GM13977 (cell line): ENCODE results near the gene MORF4L1.
"Not testable (repeated sequence)": the region's sequence is repeated elsewhere in the genome, so short reads cannot be mapped to it uniquely, and the experiment has no call there.

Experiments
- DNase-seq: peaks from one replicate; pipeline ENCODE4 v3.0.0; 2012; ENCODE audit warnings: low spot score
- in situ Hi-C: fragments of 300-500 bp; cut with MboI; formaldehyde crosslinking; loops from one replicate; pipeline ENCODE4 v1.12.0; 2022; ENCODE audit warnings: low sequenced_read_pairs, low pct_unique_long_range_greater_than_20kb, mixed read lengths, inconsistent platforms; ENCODE audit not compliant: unreplicated experiment
- TF ChIP-seq, protein P1 (sequence below): IDR thresholded peaks from 2 replicates; pipeline ENCODE4 v1.5.1; 2012; ENCODE audit warnings: mild to moderate bottlenecking, control low read depth; ENCODE audit not compliant: insufficient read depth; ENCODE audit errors: extremely low read depth, missing control alignments

Gene MORF4L1

DNA sequence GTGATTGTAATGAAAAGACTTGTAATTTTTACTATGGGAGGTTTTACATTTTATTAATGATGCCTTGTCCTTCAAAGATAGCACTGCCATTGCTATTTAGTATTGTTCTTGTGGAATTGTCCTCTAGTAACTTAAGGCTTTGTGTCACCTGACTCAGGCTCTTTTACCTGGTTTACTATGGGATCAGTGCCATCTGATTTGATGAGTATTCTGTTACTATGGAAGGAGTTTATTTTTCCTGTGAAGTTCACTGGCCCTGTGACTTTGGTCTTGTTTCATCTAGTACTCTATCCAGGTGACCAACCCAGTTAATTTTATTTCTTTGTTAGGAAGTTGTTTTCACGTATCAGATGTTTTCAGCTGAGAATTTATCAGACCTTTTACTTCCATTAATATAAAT lies 9.0 kb downstream of the MORF4L1 start:
- in situ Hi-C loops: no loop called here

DNA sequence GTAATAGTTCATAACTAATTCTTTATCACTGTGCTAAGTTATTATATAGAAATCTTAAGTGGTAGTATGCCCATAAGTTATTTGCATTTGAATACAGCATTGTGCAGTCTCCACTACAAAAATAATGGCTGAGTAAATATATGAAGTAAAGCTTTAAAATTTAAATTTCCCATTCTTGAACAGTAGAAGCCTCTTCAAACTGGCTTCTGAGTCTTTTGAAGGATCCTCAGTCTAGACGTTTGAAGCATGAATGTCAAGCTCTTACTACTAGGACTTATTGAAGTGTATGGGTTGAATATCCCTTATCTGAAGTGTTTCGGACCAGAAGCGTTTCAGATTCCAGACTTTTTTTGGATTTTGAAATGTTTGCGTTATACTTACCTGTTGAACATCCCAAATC lies 16.3 kb downstream of the MORF4L1 start:
- in situ Hi-C loops: no loop called here
- TF ChIP-seq, protein P1, sequence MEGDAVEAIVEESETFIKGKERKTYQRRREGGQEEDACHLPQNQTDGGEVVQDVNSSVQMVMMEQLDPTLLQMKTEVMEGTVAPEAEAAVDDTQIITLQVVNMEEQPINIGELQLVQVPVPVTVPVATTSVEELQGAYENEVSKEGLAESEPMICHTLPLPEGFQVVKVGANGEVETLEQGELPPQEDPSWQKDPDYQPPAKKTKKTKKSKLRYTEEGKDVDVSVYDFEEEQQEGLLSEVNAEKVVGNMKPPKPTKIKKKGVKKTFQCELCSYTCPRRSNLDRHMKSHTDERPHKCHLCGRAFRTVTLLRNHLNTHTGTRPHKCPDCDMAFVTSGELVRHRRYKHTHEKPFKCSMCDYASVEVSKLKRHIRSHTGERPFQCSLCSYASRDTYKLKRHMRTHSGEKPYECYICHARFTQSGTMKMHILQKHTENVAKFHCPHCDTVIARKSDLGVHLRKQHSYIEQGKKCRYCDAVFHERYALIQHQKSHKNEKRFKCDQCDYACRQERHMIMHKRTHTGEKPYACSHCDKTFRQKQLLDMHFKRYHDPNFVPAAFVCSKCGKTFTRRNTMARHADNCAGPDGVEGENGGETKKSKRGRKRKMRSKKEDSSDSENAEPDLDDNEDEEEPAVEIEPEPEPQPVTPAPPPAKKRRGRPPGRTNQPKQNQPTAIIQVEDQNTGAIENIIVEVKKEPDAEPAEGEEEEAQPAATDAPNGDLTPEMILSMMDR: no peak
- no peak for DNase-seq

More for the DNA sequence above, 9.0 kb downstream of the MORF4L1 start:
- TF ChIP-seq, protein P1: no peak
- DNase-seq: no peak

DNA sequence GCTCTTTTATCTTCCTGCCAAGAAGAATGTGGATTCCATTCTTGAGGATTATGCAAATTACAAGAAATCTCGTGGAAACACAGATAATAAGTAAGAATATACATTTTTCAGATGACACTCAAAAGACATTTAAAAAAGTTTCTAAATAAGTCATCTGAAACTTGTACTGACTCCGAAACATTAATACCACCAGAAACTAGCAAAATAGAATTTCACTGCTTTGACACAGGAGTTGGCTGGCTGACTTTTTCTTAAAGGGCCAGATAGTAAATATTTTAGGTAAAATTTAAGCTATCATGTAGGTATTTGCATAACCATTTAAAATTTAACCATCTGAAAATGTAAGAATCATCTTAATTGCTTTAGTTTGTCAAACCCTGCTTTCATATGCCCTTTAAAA lies 20.8 kb downstream of the MORF4L1 start:
- no peak for DNase-seq
- TF ChIP-seq, protein P1: no peak
- in situ Hi-C loops: no loop called here

DNA sequence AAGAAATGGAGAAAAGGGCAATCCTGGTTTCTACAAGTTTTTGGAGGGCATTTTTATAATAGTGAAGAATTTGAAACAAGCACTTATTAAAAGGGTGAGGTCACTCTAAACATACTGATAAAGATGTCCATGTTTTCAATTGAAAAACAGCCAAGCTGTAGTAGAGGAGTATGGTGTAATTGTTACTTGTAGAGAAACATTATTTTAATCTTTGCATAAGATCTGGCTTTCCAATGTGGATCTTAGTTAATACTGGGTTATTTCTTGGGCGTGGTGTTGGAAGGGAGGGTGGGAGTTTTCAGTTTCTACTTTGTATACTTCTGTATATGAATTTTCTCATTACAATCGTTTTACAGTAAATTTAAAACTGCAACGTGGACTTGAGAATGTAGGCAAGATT lies 22.8 kb downstream of the MORF4L1 start:
- TF ChIP-seq, protein P1: no peak
- DNase-seq: no peak
- in situ Hi-C loops: no loop called here

DNA sequence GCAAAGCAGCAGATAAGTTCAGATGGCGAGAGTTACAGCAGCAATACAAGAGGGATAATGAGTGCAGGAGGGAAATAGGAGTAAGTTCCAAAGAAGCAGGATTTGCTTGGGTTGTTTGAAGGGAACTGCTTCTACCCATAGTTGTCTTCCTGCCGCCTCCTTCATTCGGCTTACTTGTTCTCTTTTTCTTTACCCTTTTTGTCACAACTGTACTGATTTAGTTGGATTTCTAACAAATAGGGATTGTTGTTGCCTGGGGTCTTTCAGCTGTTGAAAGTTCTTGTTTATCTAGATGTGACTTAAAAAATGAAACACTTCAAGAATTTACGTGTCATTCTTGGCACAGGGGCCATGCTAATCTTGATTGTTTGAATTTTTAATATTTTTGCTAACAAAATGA lies 25.9 kb downstream of the MORF4L1 start:
- no peak for DNase-seq
- in situ Hi-C loops: no loop called here
- TF ChIP-seq, protein P1: no peak

DNA sequence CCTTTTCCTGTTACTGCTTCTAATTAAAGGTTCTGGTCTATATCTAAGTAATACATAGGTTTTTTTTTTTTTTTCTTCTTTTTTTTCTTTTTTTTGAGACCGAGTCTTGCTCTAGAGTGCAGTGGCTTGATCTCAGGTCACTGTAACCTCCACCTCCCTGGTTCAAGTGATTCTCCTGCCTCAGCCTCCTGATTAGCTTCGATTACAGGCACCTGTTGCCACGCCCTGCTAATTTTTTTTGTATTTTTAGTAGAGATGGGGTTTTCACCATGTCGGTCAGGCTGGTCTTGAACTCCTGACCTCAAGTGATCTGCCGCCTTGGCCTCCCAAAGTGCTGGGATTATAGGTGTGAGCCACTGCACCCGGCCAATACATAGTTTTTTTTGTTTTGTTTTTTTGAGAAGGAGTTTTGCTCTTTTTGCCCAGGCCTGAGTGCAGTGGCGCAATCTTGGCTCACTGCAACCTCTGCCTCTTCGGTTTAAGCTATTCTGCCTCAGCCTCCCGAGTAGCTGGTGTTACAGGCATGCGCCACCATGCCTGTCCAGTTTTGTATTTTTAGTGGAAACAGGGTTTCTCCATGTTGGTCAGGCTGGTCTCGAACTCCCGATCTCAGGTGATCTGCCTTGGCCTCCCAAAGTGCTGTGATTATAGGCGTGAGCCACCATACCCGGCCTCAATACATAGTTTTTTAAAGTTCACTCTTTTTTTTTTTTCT lies 28.3 kb downstream of the MORF4L1 start:
- in situ Hi-C loops, DNase-seq: not testable (repeated sequence)

DNA sequence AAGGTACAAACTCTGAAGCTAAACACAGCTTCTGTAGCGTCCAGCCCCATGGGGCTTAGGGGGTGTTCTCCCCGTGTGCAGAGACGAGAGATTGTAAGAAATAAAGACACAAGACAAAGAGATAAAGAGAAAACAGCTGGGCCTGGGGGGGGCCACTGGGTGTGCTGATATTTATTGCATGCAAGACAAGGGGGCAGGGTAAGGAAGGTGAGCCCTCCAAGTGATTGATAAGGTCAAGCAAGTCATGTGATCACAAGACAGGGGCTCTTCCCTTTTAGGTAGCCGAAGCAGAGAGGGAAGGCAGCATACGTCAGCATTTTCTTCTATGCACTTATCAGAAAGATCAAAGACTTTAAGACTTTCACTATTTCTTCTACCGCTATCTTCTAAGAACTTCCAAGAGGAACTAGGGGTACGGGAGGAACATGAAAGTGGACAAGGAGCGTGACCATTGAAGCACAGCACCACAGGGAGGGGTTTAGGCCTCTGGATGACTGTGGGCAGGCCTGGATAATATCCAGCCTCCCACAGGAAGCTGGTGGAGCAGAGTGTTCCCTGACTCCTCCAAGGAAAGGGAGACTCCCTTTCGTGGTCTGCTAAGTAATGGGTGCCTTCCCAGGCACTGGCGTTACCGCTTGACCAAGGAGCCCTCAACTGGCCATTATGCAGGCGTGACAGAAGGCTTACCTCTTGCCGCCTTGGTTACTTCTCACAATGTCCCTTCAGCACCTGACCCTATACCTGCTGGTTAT lies 29.8 kb downstream of the MORF4L1 start:
- DNase-seq, in situ Hi-C loops: not testable (repeated sequence)
